Suppressor macrophage treated with lipopolysaccharide for 4 hours (primary cell): Measurements from ENCODE around the gene RFX8.
"Not testable (repeated sequence)": the region's sequence is repeated elsewhere in the genome, so short reads cannot be mapped to it uniquely, and the experiment has no call there.

Experiments used
- DNase-seq: peaks from one replicate; pipeline ENCODE4 v3.0.0-alpha.2; 2020

RFX8 gene

DNA sequence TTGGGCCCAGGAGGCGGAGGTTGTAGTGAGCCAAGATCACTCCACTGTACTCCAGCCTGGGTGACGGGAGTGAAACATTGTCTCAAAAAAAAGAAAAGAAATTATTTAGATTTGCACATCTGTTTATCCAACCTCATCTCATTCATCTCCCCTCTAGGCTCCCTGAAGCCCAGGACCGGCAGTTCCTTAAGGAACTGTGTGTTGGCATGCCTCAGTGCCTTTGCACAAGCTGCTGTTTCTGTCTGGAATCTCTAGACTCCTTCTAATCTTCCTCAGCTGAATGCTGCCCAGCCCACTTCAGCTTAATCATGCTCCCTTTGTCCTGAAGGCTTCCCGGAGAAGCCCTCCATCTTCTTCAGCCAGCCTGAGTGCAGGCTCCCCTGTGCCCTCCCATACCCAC, 10.9 kb upstream of the RFX8 start:
- no peak for DNase-seq

DNA sequence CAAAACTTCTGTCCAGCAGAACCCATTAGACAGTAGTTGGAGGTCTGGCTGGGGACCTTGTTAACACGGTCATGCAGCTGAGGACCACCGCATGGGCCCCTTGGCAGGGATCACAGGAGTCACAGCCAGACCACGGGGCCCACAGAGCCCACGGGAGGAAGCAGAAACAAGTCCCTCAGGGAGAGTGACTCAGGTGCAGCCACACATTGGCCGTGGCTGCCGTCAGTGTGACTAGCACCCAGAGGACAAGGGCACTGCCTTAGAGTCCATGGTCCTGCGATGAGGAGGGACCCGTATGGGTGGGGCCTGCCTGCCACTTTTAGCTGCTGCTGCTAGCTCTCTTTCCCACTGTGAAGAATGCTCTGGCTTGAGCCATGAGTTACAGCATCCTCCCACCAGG, 5.9 kb upstream of the RFX8 start:
- no peak for DNase-seq

DNA sequence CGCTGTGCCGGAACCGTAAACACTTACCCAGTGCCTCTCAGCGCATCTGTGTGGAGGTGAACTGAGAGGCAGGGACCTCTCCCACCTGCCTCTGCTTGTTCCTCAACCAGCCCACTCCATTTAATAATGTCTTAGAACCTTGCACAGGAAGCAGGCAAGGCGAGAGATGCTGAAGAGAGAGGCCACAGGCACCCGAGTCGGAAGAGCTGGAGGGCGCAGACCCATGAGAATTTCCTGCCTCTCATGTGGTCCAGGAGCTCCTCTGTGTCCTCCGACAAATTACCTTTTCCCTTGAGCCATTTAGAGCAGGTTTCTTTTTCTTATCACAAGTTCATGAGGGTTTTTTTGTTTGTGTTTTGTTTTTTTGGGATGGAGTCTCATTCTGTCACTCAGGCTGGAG, 4.9 kb upstream of the RFX8 start:
- DNase-seq, result no peak

DNA sequence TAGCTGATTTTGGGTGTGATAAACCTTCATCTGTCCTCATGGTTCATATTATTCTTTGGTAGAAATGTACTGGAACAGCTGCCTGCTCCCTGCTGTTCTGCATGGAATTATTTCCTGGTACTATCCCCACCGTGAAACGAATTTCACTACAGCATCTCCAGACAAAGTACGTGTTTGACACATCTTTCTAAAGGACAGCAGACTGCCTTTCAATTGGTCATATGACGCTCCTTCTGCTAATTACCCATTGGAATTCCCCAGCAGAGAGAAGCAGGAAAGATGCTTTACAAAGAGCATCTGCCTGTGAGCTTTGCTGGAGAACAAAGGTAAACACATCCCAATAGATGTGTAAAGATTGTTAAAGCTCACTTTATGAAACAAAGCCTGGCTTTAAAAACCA, 4.4 kb upstream of the RFX8 start:
- DNase-seq, result peak; percentile 30

DNA sequence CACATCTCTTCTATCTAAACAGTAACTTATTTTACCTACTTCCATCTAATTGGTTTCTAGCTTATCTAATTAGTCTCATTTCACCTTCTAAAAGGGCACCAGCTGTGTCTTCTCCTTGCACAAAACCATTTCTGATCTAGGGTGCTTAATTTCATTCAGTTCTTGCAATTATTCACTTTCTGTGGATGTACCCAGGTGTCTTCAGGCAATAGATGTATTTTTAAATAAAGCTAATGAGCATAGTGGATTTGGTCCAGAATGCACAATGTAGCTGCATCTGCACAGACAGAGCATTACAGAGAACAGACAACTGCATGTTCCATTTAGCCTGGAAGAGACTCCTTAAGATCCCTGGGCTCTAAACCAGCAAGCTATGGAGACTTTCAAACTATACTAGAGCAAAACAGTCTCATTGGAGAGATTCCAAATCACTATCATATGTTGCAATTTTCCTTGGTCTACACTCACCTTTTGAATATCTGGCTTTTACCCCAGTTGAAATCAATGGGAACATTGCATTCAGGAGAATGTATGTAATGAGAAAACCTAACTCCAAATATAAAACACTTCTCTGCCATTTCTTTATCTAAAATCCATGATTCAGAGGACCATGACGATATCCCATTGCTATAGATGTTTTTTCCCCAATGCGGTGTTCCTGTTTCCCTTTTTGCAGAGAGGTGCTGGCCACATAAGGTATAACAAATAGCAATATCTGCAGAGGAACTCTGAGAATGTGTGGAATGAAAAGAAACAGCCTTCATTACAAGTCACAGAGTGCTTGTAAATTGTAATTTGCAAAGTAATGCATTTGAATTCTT, 3.5 kb upstream of the RFX8 start:
- DNase-seq, result no peak

DNA sequence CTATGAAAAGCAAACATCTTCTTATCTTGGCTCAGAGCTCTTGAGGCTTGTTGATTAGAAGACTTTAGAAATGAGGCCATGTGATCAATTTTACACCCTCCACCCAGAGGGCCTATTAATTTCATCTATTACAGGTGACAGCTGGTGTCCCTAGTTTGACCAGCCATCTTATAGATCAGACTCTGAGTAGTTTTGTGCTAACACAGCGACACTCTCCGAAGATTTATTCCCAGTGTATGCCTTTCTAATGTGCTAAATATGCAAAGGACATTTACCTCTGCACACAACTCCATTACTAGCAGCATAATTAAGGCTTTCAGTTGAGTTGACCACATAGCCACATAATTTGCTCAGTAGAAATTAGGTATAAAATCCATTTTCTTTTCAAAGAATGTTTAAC, 2.6 kb upstream of the RFX8 start:
- no peak for DNase-seq

DNA sequence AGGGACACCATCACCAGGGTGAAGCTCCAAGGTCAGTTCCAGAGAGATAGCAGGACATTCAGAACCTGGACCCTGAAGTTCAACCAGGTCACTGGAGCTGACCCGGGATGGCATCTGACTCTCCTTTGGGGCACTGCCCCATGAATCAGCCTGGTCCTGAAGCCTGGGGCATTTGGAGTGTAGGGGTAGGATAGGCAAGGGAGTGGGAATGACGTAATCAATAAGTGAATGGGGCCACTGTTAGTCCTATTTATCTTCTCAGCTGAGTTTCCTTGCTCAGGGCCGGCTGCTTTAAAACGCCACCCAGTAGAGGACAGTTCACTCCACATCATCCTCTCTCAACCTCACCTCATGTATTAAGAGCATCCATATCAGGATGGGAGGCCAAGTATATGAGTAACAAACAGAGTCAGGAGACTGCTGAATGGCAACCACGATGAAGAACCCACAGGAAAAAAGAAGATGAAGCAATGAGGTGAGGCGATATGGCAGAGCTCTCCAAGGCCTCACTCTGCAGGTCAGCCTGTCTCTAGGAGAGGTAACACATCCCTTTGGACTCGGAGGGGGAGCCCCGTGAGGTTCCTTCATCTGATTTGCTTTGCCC, 1.8 kb upstream of the RFX8 start:
- DNase-seq, result no peak

DNA sequence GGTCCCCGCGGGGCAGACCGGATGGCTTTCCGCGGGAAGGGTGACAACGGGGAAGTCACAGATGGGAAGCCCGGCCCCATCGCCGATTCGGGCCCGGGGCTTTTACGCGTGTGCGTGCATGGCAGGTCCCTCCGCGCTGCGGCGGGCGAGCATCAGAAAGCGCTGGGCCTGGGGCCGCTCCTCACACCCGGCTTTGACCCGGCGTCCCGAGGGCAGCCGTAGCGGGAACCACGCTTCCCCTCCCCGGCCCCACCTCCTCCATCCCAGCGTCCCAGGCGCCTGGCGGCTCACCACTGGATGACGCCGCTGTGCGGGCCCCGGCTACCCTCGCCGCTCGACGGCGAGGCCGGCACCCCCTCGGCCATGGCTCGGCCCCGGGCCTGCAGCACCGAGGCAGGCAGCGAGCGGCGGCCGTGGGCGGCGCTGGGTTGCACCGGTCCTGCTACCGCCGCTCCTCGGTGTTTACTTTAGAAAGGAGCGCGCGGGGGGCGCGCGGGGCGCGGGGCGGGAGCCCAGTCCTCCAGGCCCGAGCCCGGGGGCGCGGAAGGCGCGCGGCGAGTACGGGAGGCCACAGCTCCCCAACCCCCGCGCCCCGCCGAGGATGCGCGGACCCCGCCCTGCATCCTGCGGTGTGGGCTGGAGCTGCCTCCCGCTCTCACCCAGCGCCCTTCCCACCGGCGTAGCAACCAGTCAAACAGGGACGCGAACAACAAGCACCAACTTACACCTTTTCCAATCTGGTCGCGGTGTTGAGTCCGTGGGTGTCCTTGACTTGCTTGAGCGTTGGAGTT, 806 bp downstream of the RFX8 start:
- DNase-seq, result peak; percentile 63

DNA sequence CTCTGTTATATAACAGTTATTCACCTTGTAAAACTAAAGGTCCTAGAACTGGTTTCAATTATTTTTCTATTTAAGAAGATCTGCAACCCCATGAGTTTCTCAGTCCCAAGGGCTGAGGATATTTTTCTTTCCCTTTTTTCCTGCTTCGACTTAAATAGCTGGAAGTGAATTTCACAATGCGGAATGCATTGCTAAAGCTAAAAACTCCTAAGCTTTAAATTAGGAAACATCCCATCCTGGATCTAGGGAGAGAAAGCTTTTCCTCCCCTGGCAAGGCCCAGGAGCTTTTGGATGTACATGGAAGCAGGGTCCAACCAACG, 1.4 kb downstream of the RFX8 start:
- DNase-seq, result no peak

DNA sequence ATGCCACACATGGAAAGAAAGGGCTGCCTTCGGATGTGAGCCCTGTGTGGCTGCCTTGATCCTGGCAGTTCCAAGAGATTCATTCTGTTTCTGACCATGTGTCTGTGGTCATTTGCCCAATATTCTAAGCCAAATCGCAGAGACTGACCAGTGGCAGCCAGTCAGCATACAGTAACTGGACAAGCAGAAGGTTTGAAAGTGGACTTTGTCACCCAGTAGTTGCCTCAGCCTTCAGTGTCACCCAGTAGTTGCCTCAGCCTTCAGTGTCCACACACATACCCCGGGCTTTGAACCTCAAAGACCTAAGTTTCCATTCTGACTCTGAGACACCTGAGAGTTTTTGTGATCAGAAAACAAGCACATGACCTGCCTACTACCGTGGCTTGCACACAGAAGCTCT, 5.0 kb downstream of the RFX8 start:
- no peak for DNase-seq

DNA sequence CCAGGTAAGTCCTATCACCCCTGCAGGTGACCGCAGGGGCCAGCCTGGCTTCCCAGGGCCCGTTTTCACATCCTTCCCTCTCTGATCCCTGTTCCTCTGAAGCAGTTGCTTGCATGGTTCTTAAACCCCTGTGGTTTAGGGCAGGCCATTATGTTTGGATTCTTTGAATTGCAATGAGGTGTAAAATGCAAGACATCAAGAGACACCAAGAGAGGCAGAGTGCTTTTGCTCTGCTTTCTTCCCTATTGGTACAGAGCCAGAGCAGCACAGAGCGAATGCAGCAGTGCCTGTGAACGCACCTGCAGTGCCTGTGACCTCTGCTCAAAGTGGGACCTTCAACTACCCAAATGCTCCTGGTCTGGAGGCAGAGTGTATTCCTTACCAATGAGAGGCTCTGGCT, 7.6 kb downstream of the RFX8 start:
- no peak for DNase-seq

DNA sequence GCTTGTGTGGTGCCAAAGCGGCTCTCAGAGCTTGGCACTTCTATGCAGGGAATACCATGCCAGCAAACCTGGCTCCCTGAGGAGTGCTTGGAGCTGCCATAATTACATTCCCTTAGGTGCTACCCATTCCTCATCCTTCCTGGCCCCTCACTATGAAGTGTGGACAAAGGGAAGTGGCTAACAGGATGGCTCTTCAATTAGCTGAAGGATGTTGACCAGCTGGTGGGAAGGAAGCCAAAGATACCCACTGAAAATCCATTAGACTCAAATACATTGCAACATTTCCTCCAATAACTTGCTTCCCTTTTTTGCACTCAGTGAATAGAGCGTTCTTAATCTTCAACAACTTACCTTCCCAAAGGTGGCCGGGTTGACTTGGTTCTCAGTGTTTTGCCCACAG, 8.5 kb downstream of the RFX8 start:
- DNase-seq, result peak; percentile 58

DNA sequence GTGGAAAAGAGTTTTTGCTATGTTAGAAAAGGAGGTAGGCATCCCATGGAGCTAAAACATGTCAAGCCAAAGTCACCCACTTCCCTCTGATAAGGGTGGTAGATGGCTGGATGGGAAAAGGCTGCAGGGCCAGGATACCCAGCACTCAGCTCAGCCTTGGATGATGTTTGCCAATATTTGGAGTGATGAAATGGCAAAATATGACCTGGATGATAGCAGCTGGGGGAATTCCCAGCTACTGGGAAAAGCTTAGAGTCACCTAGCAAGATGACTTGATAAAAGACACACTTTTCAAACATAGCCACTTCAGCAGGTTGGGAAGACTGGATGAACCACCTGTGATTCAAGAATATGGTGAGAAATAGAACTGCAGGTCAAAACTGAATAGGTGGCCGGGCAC, 10.1 kb downstream of the RFX8 start:
- DNase-seq, result peak; percentile 54

DNA sequence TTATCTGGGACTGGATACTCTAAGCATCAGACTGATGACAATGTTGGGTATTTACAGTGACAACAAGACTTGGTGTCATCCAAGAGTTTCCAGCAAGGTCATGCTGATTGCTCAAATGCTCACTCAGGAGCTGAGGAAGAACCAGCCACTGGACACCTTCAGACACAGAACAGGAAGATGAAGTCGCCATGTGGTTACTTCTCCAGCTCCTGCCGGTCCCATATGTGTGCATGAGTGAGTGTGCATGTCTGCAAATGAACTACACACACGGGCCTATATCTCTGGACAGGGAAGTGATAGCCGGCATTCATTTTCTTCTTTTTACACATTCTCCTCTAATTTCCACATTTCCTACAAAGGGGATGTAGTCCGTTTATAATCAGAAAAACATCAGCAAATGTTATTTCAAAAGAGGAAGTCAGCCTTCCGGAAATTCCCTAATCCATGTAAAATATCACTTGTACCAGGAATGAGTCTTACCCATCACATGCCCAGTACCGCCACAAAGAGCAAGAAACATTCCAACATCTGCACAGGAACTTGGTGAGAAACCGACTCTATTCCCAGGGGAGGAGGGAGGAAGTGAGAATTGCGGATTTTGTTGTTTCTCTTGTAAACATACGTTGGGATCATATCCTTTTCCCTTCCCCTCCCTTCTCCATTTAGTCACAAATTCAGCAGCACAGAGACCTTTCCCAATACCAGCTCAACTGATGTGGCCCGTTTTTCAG, 10.8 kb downstream of the RFX8 start:
- DNase-seq, result peak; percentile 93

DNA sequence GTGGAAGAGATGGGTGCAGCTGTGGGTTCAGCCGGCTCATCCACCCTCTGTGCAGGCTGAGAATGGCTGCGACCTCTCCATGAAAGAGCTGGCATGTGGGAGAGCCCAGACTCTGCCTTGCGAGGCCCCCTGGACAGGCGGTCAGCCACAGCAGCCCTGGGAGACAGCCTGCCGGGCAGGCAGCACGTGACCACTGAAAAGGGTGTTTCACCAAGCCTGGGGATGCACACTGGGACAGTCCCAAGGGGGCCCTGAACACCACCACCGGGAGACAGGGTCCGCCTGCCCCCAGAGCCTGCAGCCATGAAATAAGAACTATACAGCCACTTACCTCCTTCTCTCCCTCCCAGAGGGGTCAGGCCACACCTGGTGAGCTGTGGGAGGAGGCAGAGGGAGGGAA, 11.5 kb downstream of the RFX8 start:
- DNase-seq, result no peak

DNA sequence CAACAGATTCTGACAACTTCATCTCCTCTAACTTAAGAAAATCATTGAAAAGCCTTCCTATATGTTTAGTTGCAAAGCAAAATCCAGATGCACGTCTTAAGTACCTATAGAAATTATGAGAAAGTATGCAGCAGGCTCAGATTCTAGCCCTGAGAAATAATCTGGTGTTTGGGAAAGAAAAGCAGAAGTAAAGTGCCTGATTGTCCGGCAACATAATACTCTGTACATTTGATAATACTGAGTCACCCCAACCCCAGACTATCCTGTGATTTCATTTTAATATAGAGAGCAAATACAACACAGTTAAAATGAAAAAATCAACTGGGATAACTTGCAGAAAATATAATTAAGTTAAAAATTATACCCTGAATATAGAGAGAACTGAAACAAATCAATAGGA, 13.5 kb downstream of the RFX8 start:
- DNase-seq, result peak; percentile 64

DNA sequence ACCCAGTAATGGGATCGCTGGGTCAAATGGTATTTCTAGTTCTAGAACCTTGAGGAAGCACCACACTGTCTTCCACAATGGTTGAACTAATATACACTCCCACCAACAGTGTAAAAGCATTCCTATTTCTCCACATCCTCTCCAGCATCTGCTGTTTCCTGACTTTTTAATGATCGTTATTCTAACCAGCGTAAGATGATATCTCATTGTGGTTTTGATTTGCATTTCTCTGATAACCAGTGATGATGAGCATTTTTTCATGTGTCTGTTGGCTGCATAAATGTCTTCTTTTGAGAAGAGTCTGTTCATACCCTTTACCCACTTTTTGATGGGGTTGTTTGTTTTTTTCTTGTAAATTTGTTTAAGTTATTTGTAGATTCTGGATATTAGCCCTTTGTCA, 20.5 kb downstream of the RFX8 start:
- not testable (repeated sequence) for DNase-seq

DNA sequence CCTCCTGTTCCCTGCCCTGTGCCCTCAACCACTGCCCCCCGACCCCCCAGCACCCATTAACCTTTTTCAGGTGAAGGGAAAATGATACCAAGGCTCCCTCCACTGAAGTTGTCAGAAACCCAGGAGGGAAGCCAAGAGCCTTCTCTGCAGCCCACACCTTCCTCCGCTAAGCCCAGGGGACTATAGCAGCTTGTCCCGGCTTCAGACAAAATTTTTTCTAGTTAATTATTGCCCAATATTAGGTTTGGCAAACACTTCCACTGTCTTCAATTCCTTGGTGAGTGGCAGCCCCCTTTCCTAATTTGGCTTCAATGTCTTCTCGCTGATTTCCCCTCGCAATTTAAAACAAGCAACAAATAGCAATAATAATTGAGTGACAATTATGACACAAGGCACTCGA, 23.9 kb downstream of the RFX8 start:
- no peak for DNase-seq

DNA sequence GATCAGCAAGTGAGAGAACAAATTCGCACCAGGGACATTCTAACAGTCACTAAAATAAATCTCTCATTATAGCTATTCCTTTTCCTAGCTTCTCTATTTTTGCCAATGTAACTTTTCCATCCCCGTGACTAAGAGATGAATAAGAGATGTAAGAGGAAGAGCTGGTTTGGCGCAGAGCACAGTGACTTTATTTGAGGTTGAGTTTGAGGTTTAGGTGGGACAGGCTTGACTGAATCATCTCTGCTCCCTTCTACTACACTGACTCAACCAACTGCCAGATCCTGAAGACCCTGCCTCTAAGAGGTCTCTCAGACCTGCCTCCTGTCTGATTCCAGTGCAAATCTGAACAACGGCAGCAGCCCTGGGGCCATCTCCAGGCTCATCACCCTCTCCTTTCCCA, 28.0 kb downstream of the RFX8 start:
- DNase-seq, result peak; percentile 84

DNA sequence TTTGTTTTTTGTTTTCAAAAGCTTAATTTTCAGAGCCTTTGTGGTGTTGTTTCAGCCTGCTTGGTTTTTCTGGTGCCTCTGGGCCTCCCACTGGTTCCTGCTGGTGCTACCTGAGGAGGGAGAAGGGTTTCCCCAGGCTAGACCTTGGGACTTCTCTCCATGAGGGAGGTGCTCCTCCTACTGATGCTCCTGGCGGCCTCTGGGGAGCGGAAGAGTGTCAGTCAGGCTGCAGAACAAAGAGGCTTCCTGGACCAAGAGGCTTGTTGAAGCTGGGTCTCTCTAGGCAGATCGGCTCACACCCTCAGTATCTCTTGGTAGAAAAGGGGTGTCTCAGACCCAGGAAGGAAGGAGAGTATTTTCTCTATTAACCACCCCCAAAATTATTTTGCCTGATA, 32.2 kb downstream of the RFX8 start:
- DNase-seq, result no peak

DNA sequence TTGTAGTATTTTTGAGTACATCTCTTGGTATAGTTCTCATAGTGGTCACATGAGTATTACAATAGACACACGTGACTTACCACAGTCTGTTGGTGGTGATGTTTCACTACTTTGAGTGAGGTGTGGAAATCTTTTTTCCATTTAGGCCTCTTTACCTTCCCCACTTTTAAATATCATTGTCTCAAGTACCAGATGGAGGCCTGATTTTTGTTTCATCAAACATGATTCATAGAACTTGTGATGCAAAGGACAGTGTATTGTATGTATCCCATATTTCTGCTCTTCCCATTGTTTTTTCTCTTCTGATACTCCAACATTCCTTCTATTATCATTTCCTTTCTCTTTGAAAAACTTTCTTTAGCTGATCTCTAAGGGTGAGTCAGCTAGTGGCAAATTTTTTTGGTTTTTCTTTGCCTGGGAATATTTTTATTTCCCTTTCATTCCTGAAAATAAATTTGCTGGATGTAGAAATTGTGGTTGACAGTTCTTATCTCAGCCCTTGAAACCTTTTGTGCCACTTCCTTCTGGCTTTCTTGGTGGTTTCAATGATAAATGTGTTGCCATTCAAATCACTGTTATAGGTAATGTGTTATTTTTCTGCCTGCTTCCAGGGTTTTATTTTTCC, 32.8 kb downstream of the RFX8 start:
- DNase-seq, result peak; percentile 58

DNA sequence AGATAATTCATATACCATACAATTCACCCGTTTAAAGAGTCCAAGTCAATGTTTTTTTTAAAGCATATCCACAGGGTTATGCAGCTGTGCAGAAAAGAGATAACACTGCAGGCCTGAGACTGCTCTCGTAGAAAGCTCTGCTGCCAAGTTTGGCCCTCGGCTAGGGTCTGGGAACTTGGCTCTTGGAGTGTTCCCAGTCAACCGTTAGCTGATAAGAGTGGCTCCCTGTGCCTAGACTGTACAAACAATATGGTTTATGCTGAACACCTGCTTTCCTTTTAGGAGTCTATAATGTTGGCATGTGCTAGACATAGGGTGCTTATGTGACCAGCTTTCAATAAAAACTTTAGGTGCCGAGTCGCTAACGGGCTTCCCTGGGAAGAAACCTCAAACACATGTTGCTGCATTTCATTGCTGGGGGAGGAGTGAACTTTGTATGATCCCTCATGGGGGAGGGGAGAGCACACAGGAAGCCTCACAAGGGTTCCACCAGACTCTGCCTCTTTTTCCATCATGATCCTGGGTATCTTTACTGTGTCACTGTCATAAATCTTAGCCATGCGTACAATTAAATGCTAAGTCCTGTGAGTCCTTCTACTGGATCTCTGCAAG, 34.7 kb downstream of the RFX8 start:
- no peak for DNase-seq

DNA sequence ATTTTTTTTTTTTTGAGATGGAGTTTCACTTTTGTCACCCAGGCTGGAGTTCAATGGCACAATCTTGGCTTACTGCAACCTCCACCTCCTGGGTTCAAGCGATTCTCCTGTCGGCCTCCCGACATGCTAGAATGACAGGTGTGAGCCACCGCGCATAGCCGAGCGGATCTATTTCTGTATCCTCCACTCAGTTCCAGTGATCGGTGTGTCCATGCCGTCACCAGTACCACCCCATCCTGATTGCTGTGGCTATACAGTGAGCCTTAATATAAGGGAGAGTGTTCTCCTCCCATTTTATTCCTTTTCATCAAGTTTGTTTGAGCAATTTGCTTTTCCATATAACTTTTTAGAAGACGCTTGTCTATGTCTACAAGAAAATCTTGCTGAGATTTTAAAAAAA, 35.2 kb downstream of the RFX8 start:
- no peak for DNase-seq
